K562 (cell line): ENCODE results near the gene HSPA4. TPM values are rescaled to one million over a fixed set of nuclear protein-coding genes. Genes with fewer than 3 reads are reported as not detected.

ENCODE experiments used
- ATF2 ChIP-seq: sonication (generic); formaldehyde crosslinking; IDR thresholded peaks from 2 replicates; pipeline ENCODE4 v1.8.1; 2022; ENCODE audit warnings: missing genetic modification reagents
- CBX8 ChIP-seq: fragments of 200-600 bp; sonication (generic); IDR thresholded peaks from 2 replicates; pipeline ENCODE4 v1.6.1; 2012; ENCODE audit warnings: borderline replicate concordance, mixed run types, low read depth, mild to moderate bottlenecking, moderate library complexity, mixed read lengths, low read length, control low read depth, inconsistent platforms; ENCODE audit not compliant: poor library complexity, severe bottlenecking; ENCODE audit errors: extremely low read depth
- DPF2 ChIP-seq: fragments of 450-650 bp; IDR thresholded peaks from 2 replicates; pipeline ENCODE4 v1.6.1; 2016
- ESRRB ChIP-seq: fragments of 250-450 bp; sonication (Bioruptor Pico); IDR thresholded peaks from 2 replicates; pipeline ENCODE4 v1.5.0; 2020; ENCODE audit warnings: mild to moderate bottlenecking, moderate library complexity, borderline replicate concordance
- FOXK1 ChIP-seq: sonication (generic); formaldehyde crosslinking; IDR thresholded peaks from 2 replicates; pipeline ENCODE4 v1.8.0; 2022; ENCODE audit warnings: missing genetic modification reagents, mild to moderate bottlenecking, borderline replicate concordance
- KDM1A ChIP-seq, 2 experiments: fragments of 450-650 bp; IDR thresholded peaks; 2 replicates each; pipeline ENCODE4 v1.6.1; 2016; ENCODE audit warnings: mild to moderate bottlenecking in 2 of 2
- MAZ ChIP-seq, 2 experiments: fragments of 450-650 bp in 1 of 2; sonication (generic) in 1 of 2; formaldehyde crosslinking; IDR thresholded peaks in 1 of 2; conservative IDR thresholded peaks in 1 of 2; 2 replicates each; pipeline versions ENCODE4 v1.4.0 to v1.5.0; 2020; ENCODE audit warnings: mild to moderate bottlenecking in 1 of 2, missing genetic modification reagents in 1 of 2
- NFYB ChIP-seq: IDR thresholded peaks from 2 replicates; pipeline ENCODE4 v1.6.1; 2011; ENCODE audit warnings: mild to moderate bottlenecking, moderate library complexity; ENCODE audit not compliant: insufficient read length; ENCODE audit errors: extremely low read depth
- ZC3H11A ChIP-seq: IDR thresholded peaks from 2 replicates; pipeline ENCODE4 v1.6.1; 2012; ENCODE audit warnings: low read depth, low read length, improper control_type of control experiment
- polyA plus RNA-seq, 8 experiments: library from polyadenylated mRNA; depleted of rRNA in 4 of 8; stranded (reverse) in 5 of 8; unstranded in 3 of 8; fragments of >200 nt; fragmentation: Nextera tagmentation in 2 of 8; fragmentation: Illumina TruSeq in 1 of 8; extraction: Ambion mirVana in 2 of 8; extraction: Trizol in 1 of 8; gene quantifications; 2 replicates each; pipeline versions ENCODE4 v1.2.1 to v1.2.3, GENCODE V29; 2011 to 2014; ENCODE audit warnings: inconsistent platforms in 1 of 8, missing spikeins in 1 of 8
- total RNA-seq, 7 experiments: library from RNA; depleted of rRNA in 6 of 7; stranded (reverse); fragments of >200 nt in 6 of 7; fragmentation: Illumina TruSeq in 2 of 7; extraction: Trizol in 2 of 7; gene quantifications; 2 replicates each; pipeline versions ENCODE4 v1.2.1 to v1.2.3, GENCODE V29; 2011 to 2021; ENCODE audit warnings: low replicate concordance in 1 of 7
- TF ChIP-seq, protein P1 (sequence below): fragments of 250-450 bp; sonication (Bioruptor Pico); IDR thresholded peaks from 2 replicates; pipeline ENCODE4 v1.9.0; 2021; ENCODE audit warnings: mild to moderate bottlenecking, inconsistent platforms
- TF ChIP-seq, protein P2 (sequence below): fragments of 250-450 bp; sonication (Bioruptor Pico); IDR thresholded peaks from 2 replicates; pipeline ENCODE4 v1.5.0; 2021; ENCODE audit warnings: mild to moderate bottlenecking, borderline replicate concordance
- TF ChIP-seq, protein P3 (sequence below): sonication (generic); formaldehyde crosslinking; IDR thresholded peaks from 2 replicates; pipeline ENCODE4 v1.8.0; 2023; ENCODE audit warnings: mild to moderate bottlenecking, missing genetic modification reagents
- TF ChIP-seq, protein P4 (sequence below): fragments of 450-650 bp; IDR thresholded peaks from 2 replicates; pipeline ENCODE4 v1.7.1; 2018; ENCODE audit warnings: mild to moderate bottlenecking, low read depth; ENCODE audit not compliant: partially characterized antibody

HSPA4 gene
- total and polyA plus RNA-seq, 9 of the 15 experiments (the other 6 are each of a cell fraction or from before 2014, with no cell fraction given): 90.3 to 286 (median 148) TPM

DNA sequence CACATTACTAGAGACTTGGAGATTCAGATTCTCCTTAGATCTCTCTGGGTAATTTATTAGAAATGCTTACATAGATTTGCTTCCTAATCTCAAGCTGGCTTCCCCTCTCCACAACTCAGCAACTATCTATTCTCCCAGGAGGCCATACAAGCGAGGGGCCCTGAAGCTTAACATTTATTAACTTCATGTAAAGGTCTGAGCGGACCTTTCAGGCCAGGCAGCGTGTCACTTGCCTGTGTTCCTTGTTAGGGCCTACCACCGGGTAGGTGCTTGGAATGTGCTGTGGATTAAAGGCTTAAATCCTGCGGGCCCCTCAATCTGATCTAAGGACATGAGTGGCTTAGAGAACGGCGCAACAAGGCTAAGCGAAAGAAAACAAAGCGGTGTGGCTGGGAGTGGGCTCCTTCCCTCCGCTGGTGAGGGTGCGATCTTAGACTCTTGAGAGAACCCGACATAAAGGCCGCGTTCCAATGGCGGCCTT is 712 bp upstream of the HSPA4 start (continued):
- TF ChIP-seq, protein P1, sequence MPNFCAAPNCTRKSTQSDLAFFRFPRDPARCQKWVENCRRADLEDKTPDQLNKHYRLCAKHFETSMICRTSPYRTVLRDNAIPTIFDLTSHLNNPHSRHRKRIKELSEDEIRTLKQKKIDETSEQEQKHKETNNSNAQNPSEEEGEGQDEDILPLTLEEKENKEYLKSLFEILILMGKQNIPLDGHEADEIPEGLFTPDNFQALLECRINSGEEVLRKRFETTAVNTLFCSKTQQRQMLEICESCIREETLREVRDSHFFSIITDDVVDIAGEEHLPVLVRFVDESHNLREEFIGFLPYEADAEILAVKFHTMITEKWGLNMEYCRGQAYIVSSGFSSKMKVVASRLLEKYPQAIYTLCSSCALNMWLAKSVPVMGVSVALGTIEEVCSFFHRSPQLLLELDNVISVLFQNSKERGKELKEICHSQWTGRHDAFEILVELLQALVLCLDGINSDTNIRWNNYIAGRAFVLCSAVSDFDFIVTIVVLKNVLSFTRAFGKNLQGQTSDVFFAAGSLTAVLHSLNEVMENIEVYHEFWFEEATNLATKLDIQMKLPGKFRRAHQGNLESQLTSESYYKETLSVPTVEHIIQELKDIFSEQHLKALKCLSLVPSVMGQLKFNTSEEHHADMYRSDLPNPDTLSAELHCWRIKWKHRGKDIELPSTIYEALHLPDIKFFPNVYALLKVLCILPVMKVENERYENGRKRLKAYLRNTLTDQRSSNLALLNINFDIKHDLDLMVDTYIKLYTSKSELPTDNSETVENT: no peak
- TF ChIP-seq FOXK1 (0 out of 2 replicates have a peak, but pooled peaks have one; percentile 69), MAZ (CRISPR knock-in tag; conservative IDR thresholded peaks at IDR 0.05 in 1 of 2, IDR thresholded peaks at IDR 0.05 in 1 of 2) (0 out of 4 replicates have a peak, but pooled peaks of 1 of the 2 experiments have one; percentile 1), ZC3H11A (no peak), NFYB (no peak), ATF2 (no peak), CBX8 (no peak), ESRRB (no peak), KDM1A (IDR thresholded peaks at IDR 0.05) (peak in 1 of 2 experiments; percentile 24; a peak in 2 of 4 replicates), DPF2 (no peak)
- TF ChIP-seq, protein P2, sequence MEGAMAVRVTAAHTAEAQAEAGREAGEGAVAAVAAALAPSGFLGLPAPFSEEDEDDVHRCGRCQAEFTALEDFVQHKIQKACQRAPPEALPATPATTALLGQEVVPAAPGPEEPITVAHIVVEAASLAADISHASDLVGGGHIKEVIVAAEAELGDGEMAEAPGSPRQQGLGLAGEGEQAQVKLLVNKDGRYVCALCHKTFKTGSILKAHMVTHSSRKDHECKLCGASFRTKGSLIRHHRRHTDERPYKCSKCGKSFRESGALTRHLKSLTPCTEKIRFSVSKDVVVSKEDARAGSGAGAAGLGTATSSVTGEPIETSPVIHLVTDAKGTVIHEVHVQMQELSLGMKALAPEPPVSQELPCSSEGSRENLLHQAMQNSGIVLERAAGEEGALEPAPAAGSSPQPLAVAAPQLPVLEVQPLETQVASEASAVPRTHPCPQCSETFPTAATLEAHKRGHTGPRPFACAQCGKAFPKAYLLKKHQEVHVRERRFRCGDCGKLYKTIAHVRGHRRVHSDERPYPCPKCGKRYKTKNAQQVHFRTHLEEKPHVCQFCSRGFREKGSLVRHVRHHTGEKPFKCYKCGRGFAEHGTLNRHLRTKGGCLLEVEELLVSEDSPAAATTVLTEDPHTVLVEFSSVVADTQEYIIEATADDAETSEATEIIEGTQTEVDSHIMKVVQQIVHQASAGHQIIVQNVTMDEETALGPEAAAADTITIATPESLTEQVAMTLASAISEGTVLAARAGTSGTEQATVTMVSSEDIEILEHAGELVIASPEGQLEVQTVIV: no peak
- TF ChIP-seq, protein P3, sequence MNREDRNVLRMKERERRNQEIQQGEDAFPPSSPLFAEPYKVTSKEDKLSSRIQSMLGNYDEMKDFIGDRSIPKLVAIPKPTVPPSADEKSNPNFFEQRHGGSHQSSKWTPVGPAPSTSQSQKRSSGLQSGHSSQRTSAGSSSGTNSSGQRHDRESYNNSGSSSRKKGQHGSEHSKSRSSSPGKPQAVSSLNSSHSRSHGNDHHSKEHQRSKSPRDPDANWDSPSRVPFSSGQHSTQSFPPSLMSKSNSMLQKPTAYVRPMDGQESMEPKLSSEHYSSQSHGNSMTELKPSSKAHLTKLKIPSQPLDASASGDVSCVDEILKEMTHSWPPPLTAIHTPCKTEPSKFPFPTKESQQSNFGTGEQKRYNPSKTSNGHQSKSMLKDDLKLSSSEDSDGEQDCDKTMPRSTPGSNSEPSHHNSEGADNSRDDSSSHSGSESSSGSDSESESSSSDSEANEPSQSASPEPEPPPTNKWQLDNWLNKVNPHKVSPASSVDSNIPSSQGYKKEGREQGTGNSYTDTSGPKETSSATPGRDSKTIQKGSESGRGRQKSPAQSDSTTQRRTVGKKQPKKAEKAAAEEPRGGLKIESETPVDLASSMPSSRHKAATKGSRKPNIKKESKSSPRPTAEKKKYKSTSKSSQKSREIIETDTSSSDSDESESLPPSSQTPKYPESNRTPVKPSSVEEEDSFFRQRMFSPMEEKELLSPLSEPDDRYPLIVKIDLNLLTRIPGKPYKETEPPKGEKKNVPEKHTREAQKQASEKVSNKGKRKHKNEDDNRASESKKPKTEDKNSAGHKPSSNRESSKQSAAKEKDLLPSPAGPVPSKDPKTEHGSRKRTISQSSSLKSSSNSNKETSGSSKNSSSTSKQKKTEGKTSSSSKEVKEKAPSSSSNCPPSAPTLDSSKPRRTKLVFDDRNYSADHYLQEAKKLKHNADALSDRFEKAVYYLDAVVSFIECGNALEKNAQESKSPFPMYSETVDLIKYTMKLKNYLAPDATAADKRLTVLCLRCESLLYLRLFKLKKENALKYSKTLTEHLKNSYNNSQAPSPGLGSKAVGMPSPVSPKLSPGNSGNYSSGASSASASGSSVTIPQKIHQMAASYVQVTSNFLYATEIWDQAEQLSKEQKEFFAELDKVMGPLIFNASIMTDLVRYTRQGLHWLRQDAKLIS (CRISPR knock-in tag): 0 out of 2 replicates have a peak, but pooled peaks have one; percentile 19
- TF ChIP-seq, protein P4, sequence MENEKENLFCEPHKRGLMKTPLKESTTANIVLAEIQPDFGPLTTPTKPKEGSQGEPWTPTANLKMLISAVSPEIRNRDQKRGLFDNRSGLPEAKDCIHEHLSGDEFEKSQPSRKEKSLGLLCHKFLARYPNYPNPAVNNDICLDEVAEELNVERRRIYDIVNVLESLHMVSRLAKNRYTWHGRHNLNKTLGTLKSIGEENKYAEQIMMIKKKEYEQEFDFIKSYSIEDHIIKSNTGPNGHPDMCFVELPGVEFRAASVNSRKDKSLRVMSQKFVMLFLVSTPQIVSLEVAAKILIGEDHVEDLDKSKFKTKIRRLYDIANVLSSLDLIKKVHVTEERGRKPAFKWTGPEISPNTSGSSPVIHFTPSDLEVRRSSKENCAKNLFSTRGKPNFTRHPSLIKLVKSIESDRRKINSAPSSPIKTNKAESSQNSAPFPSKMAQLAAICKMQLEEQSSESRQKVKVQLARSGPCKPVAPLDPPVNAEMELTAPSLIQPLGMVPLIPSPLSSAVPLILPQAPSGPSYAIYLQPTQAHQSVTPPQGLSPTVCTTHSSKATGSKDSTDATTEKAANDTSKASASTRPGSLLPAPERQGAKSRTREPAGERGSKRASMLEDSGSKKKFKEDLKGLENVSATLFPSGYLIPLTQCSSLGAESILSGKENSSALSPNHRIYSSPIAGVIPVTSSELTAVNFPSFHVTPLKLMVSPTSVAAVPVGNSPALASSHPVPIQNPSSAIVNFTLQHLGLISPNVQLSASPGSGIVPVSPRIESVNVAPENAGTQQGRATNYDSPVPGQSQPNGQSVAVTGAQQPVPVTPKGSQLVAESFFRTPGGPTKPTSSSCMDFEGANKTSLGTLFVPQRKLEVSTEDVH: no peak
